GM10266 (cell line): ENCODE measurements around the gene MCF2L2.

ENCODE experiments used
- DNase-seq: peaks from one replicate; pipeline ENCODE4 v3.0.0; 2012; ENCODE audit errors: extremely low spot score
- CTCF ChIP-seq: IDR thresholded peaks from 2 replicates; pipeline ENCODE4 v1.5.1; 2012; ENCODE audit warnings: mild to moderate bottlenecking, low read depth; ENCODE audit not compliant: control insufficient read depth, insufficient read depth; ENCODE audit errors: missing control alignments

MCF2L2 gene

GRCh38 chr3:183267140-183267539 lies 161.3 kb downstream of the MCF2L2 start:
- TF ChIP-seq CTCF: no peak
- DNase-seq: no peak

- TF ChIP-seq CTCF: no peak
Observed at GRCh38 chr3:183266454-183266853, 162.0 kb downstream of the MCF2L2 start.

GRCh38 chr3:183265834-183266417 lies 162.5 kb downstream of the MCF2L2 start:
- TF ChIP-seq CTCF: no peak
- no peak for DNase-seq

More at GRCh38 chr3:183266454-183266853, 162.0 kb downstream of the MCF2L2 start:
- DNase-seq: no peak

GRCh38 chr3:183265157-183265642 lies 163.2 kb downstream of the MCF2L2 start:
- no peak for DNase-seq
- no peak for TF ChIP-seq CTCF

- DNase-seq: no peak
- TF ChIP-seq CTCF: no peak
Observed at GRCh38 chr3:183264268-183264667, 164.2 kb downstream of the MCF2L2 start.

GRCh38 chr3:183262875-183263378 lies 165.5 kb downstream of the MCF2L2 start:
- no peak for TF ChIP-seq CTCF
- no peak for DNase-seq

- TF ChIP-seq CTCF: no peak
- DNase-seq: no peak
Observed at GRCh38 chr3:183261151-183261724, 167.2 kb downstream of the MCF2L2 start.
